Thoracic aorta (tissue), 2 donors: Measurements from ENCODE around the gene SOX10. TPM values are rescaled to one million over a fixed set of nuclear protein-coding genes. Genes with fewer than 3 reads are reported as not detected.

Source experiments
- ATAC-seq: fragments of 150-250 bp; one replicate; pipeline ENCODE4 v1.8.0; 2017; ENCODE audit warnings: low read depth; ENCODE audit not compliant: insufficient number of reproducible peaks, low FRiP score
- DNase-seq: peaks from one replicate; pipeline ENCODE4 v3.0.0-alpha.2; 2020; ENCODE audit warnings: low spot score
- H3K27ac ChIP-seq, 2 donors: fragments of 200-600 bp; sonication (generic); 1 replicate in 1 of 2; 2 replicates in 1 of 2; pipeline ENCODE4 v1.5.1; 2016; ENCODE audit warnings: mild to moderate bottlenecking in 2 of 2, moderate library complexity in 2 of 2
- H3K27me3 ChIP-seq: fragments of 200-600 bp; sonication (generic); replicated peaks from 2 replicates; pipeline ENCODE4 v1.6.0; 2016; ENCODE audit warnings: mild to moderate bottlenecking; ENCODE audit not compliant: insufficient read depth
- H3K36me3 ChIP-seq: fragments of 200-600 bp; sonication (generic); one replicate; pipeline ENCODE4 v1.5.1; 2016
- H3K4me1 ChIP-seq, 2 donors: fragments of 200-600 bp; sonication (generic); 1 replicate in 1 of 2; 2 replicates in 1 of 2; pipeline versions ENCODE4 v1.5.1 to v1.6.0; 2016; ENCODE audit warnings: low read depth in 2 of 2, mild to moderate bottlenecking in 1 of 2; ENCODE audit not compliant: control insufficient read depth in 1 of 2
- H3K4me3 ChIP-seq: fragments of 200-600 bp; sonication (generic); 2 replicates; pipeline ENCODE4 v1.5.1; 2016; ENCODE audit warnings: mild to moderate bottlenecking
- H3K9me3 ChIP-seq: fragments of 200-600 bp; sonication (generic); 2 replicates; pipeline ENCODE4 v1.5.1; 2016
- total RNA-seq, 2 donors: library from RNA; depleted of rRNA; stranded (reverse); fragments of >200 nt; gene quantifications; one replicate each; pipeline versions ENCODE4 v1.1.0 to v1.2.3, GENCODE V29; 2016
- TF ChIP-seq, protein P1 (sequence below): fragments of 200-600 bp; sonication (generic); IDR thresholded peaks from one replicate; pipeline ENCODE4 v1.5.1; 2019; ENCODE audit warnings: antibody characterized with exemption

SOX10 gene
- total RNA-seq, 2 donors from 2014 or later, result 0.49 to 0.95 TPM

DNA sequence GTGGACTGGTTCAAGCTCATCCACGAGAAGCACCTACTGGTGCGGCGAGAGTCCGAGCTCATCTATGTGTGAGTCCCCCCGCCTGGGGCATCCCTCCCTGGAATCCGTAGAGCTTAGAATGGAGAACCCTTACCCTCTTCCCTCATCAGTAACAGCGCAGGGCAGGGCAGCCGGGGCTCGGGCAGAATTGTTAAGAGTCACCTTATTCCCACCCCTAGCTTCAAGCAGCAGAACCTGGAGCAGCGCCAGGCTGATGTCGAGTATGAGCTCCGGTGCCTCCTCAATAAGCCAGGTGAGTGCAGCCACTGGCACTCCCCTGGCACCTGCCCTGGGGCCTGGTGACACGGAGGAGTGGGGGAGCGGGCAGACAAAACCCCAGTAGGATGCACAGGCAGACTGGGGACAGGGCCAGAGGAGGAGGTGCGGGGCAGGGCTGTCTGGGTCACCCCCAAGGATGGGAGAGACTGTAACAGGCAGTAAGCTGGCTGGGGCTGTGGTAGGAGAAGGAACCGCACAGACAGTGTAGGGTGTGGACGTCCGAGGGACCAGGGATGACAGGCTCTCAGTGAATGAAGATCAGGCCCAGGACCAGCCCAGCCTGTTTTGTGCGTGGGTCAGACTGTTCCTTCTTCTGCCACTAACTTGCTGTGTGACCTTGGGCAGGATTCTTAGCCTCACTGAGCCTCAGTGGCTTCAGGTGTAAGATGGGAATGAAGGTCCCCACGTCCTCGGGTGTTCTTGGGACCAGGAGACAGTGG, 51.4 kb downstream of the SOX10 start:
- Histone ChIP-seq H3K4me3 (no peak overlapping the region), H3K27me3 (no peaks in the 10 kb centered on the region), H3K36me3 (peaks cover 16% of the 10 kb centered on the region), H3K4me1 (peaks cover 8 to 15% of the 10 kb centered on the region in 2 donors), H3K9me3 (no peaks in the 10 kb centered on the region), H3K27ac (peak overlapping the region; percentile 55 to 61)
- TF ChIP-seq, protein P1, sequence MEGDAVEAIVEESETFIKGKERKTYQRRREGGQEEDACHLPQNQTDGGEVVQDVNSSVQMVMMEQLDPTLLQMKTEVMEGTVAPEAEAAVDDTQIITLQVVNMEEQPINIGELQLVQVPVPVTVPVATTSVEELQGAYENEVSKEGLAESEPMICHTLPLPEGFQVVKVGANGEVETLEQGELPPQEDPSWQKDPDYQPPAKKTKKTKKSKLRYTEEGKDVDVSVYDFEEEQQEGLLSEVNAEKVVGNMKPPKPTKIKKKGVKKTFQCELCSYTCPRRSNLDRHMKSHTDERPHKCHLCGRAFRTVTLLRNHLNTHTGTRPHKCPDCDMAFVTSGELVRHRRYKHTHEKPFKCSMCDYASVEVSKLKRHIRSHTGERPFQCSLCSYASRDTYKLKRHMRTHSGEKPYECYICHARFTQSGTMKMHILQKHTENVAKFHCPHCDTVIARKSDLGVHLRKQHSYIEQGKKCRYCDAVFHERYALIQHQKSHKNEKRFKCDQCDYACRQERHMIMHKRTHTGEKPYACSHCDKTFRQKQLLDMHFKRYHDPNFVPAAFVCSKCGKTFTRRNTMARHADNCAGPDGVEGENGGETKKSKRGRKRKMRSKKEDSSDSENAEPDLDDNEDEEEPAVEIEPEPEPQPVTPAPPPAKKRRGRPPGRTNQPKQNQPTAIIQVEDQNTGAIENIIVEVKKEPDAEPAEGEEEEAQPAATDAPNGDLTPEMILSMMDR, result no peak
- ATAC-seq, result no peak
- no peak for DNase-seq

DNA sequence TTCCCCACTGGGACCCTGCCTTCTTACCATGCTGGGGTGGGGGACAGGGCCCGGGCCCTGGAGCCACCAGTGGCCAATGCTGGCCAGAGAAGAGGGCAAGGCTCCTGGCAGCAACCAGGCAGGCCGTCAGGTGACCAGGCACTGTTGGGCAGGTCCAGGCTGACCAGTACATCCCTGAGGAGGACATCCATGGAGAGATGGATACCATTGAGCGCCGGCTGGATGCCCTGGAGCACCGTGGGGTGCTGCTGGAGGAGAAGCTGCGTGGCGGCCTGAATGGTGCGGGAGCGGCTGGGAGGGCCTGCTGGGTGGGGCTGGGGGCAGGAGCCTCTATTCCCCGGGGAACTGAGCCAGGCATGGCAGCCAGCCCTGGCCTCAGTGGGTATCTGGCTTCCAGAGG, 52.0 kb downstream of the SOX10 start:
- peaks cover 8 to 15% of the 10 kb centered on the region in 2 donors for H3K4me1 ChIP-seq
- TF ChIP-seq, protein P1, result no peak
- ATAC-seq, result no peak
- no peaks in the 10 kb centered on the region for H3K9me3 ChIP-seq
- no peaks in the 10 kb centered on the region for H3K27me3 ChIP-seq
- DNase-seq, result no peak
- no peak overlapping the region for H3K4me3 ChIP-seq
- H3K27ac ChIP-seq, result no peak overlapping the region
- H3K36me3 ChIP-seq, result peaks cover 16% of the 10 kb centered on the region

DNA sequence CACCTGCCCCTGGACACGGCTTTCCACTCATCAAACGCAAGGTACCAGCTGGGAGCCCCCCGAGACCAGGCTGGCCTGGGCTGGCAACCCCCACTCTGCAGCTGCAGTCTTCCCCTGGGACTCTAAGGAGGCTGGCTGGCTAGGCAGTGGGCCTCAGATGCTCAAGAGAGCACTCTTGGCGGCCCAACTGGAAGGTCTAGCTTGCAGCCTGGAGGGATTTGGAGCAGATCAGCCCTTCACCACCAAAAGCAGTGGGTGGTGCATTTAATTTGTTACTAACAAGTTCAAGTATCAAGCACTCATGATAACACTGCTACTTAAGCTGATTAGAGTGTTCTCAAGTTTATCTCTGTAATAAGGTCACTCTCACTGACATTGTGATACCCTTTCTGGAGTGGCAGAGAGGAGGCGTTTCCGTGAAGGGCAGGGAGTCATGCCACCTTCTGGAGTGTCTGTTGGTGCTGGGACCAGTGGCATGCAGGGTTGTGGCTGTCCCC, 52.4 kb downstream of the SOX10 start:
- H3K27me3 ChIP-seq, result no peaks in the 10 kb centered on the region
- peaks cover 8 to 15% of the 10 kb centered on the region in 2 donors for H3K4me1 ChIP-seq
- H3K36me3 ChIP-seq, result peaks cover 18% of the 10 kb centered on the region
- H3K4me3 ChIP-seq, result no peak overlapping the region
- ATAC-seq (no peak), DNase-seq (no peak)
- no peak overlapping the region for H3K27ac ChIP-seq
- TF ChIP-seq, protein P1, result no peak
- H3K9me3 ChIP-seq, result no peaks in the 10 kb centered on the region

DNA sequence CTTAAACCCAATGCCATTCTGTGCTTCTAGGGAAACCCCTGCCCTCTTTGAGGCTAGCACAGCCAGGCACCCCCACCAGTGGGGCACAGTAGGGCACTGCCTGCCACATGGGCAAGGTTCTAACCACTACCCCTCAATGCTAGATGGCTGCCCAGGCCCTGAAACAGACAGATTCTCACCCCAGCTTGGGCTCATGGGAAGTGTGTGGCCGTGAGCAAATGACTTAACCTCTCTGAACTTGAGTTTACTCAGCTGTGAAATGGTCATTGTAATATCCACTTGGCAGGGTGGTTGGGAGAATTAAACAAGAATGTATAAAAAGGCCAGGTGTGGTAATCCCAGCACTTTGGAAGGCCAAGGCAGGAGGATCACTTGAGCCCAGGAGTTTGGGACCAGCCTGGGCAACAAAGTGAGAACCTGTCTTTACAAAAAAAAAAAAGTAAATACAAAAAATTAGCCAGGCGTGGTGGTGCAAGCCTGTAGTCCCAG, 53.4 kb downstream of the SOX10 start:
- Histone ChIP-seq H3K4me3 (no peak overlapping the region), H3K9me3 (no peaks in the 10 kb centered on the region), H3K36me3 (peaks cover 24% of the 10 kb centered on the region), H3K27ac (no peak overlapping the region), H3K27me3 (no peaks in the 10 kb centered on the region), H3K4me1 (peaks cover 8 to 15% of the 10 kb centered on the region in 2 donors)
- ATAC-seq, result no peak
- DNase-seq, result no peak
- TF ChIP-seq, protein P1, result no peak

DNA sequence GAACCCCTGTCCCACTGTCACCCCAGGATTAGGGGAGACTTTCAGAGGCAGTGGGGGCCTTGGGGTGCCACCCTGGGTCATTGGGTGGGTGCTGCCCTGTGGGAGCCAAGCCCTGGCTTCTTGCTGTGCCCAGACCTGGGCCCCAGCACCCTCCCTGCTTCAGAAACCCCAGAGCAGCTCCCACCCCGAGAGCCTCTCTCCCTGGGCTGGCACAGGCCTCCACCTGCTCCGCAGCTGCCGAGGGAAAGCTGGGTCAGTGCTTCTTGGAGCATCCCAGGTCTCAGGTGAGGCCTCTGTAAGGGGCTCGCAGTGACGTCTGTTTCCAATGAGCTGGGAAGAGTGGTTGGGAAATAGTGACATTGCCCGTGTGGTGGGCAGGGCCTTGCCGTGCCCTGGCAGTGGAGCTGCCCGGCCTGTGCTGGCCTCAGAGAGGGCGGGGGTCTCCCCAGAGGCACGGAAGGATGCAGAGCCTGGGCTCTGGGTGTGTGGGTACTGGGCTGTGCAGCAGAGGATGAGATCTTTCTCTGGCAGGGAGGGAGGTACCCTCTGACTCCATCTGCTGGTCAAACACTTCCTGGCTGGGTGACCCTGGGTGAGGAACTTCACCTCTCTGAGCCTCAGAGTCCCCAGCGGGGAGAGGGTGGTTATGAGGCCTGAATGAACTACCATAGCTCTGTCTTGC, 53.9 kb downstream of the SOX10 start:
- no peak for DNase-seq
- peak overlapping the region in 1 of 2 donors; percentile 22 for H3K27ac ChIP-seq
- H3K4me3 ChIP-seq, result no peak overlapping the region
- no peaks in the 10 kb centered on the region for H3K9me3 ChIP-seq
- H3K4me1 ChIP-seq, result peaks cover 8 to 15% of the 10 kb centered on the region in 2 donors
- TF ChIP-seq, protein P1, result no peak
- no peaks in the 10 kb centered on the region for H3K27me3 ChIP-seq
- ATAC-seq, result no peak
- peaks cover 28% of the 10 kb centered on the region for H3K36me3 ChIP-seq
